ENCODE results near the gene MARCKSL1. TPM values are rescaled to one million over a fixed set of nuclear protein-coding genes. Genes with fewer than 3 reads are reported as not detected.

Gene MARCKSL1
- total RNA-seq, 2 experiments from 2014 or later, result 120 to 288 TPM

Small RNAs within 50 kb of the gene (small RNA-seq; reads per million reads assigned to genes)
- not detected for gene RF00019

Other genes with a start within 250 kb of the MARCKSL1 start
- 16.6 and 19.5 TPM in 2 replicates for gene KPNA6, start 228.2 kb downstream of the MARCKSL1 start, total RNA-seq (2014; rRNA removed; shearing (Covaris generic))
- gene KPNA6, start 228.2 kb downstream of the MARCKSL1 start, total RNA-seq (2022), result 36.3 and 40.7 TPM in 2 replicates
- 42.0 and 47.5 TPM in 2 replicates for gene TXLNA, start 156.6 kb downstream of the MARCKSL1 start, total RNA-seq (2014; rRNA removed; shearing (Covaris generic))
- gene TXLNA, start 156.6 kb downstream of the MARCKSL1 start, total RNA-seq (2022), result 46.4 and 47.3 TPM in 2 replicates
- gene CCDC28B, start 135.6 kb downstream of the MARCKSL1 start, total RNA-seq (2014; rRNA removed; shearing (Covaris generic)), result 28.3 and 32.8 TPM in 2 replicates
- gene CCDC28B, start 135.6 kb downstream of the MARCKSL1 start, total RNA-seq (2022), result 53.4 and 54.4 TPM in 2 replicates
- 12.1 and 14.5 TPM in 2 replicates for gene IQCC, start 130.6 kb downstream of the MARCKSL1 start, total RNA-seq (2014; rRNA removed; shearing (Covaris generic))
- 8.0 and 8.4 TPM in 2 replicates for gene IQCC, start 130.6 kb downstream of the MARCKSL1 start, total RNA-seq (2022)
- 0.06 and 0.15 TPM in 2 replicates for gene DCDC2B, start 127.1 kb downstream of the MARCKSL1 start, total RNA-seq (2014; rRNA removed; shearing (Covaris generic))
- gene DCDC2B, start 127.1 kb downstream of the MARCKSL1 start, total RNA-seq (2022), result 0.26 and 0.29 TPM in 2 replicates
- 14.9 and 17.1 TPM in 2 replicates for gene TMEM234, start 113.9 kb downstream of the MARCKSL1 start, total RNA-seq (2014; rRNA removed; shearing (Covaris generic))
- 17.5 and 24.5 TPM in 2 replicates for gene TMEM234, start 113.9 kb downstream of the MARCKSL1 start, total RNA-seq (2022)
- 144 and 182 TPM in 2 replicates for gene EIF3I, start 113.8 kb downstream of the MARCKSL1 start, total RNA-seq (2014; rRNA removed; shearing (Covaris generic))
- gene EIF3I, start 113.8 kb downstream of the MARCKSL1 start, total RNA-seq (2022), result 193 and 207 TPM in 2 replicates
- gene FAM167B, start 89.0 kb downstream of the MARCKSL1 start, total RNA-seq (2014; rRNA removed; shearing (Covaris generic)), result 1.1 and 1.6 TPM in 2 replicates
- 1.8 and 3.1 TPM in 2 replicates for gene FAM167B, start 89.0 kb downstream of the MARCKSL1 start, total RNA-seq (2022)
- 217 and 218 TPM in 2 replicates for gene LCK, start 85.0 kb downstream of the MARCKSL1 start, total RNA-seq (2014; rRNA removed; shearing (Covaris generic))
- 135 and 146 TPM in 2 replicates for gene LCK, start 85.0 kb downstream of the MARCKSL1 start, total RNA-seq (2022)
- 259 and 270 TPM in 2 replicates for gene HDAC1, start 44.1 kb downstream of the MARCKSL1 start, total RNA-seq (2014; rRNA removed; shearing (Covaris generic))
- 254 and 263 TPM in 2 replicates for gene HDAC1, start 44.1 kb downstream of the MARCKSL1 start, total RNA-seq (2022)
- 3.2 and 5.2 TPM in 2 replicates for gene FAM229A, start 26.3 kb upstream of the MARCKSL1 start, total RNA-seq (2014; rRNA removed; shearing (Covaris generic))
- gene FAM229A, start 26.3 kb upstream of the MARCKSL1 start, total RNA-seq (2022), result 13.5 and 16.5 TPM in 2 replicates
- gene TSSK3, start 26.3 kb upstream of the MARCKSL1 start, total RNA-seq (2014; rRNA removed; shearing (Covaris generic)), result 1.1 and 2.0 TPM in 2 replicates
- gene TSSK3, start 26.3 kb upstream of the MARCKSL1 start, total RNA-seq (2022), result 7.8 and 10.1 TPM in 2 replicates
- gene BSDC1, start 58.2 kb upstream of the MARCKSL1 start, total RNA-seq (2014; rRNA removed; shearing (Covaris generic)), result 21.8 and 29.6 TPM in 2 replicates
- gene BSDC1, start 58.2 kb upstream of the MARCKSL1 start, total RNA-seq (2022), result 41.8 and 42.5 TPM in 2 replicates
- gene ZBTB8B, start 128.8 kb upstream of the MARCKSL1 start, total RNA-seq (2014; rRNA removed; shearing (Covaris generic)), result 0.03 TPM in 1 of 2 replicates, not detected in the other
- gene ZBTB8B, start 128.8 kb upstream of the MARCKSL1 start, total RNA-seq (2022), result not detected in 2 replicates
- 0.54 and 1.5 TPM in 2 replicates for gene ZBTB8A, start 203.2 kb upstream of the MARCKSL1 start, total RNA-seq (2014; rRNA removed; shearing (Covaris generic))
- gene ZBTB8A, start 203.2 kb upstream of the MARCKSL1 start, total RNA-seq (2022), result 0.24 and 0.29 TPM in 2 replicates